HG02588 (cell line): ENCODE measurements around the gene ZIC1.

Experiments
- ATAC-seq: cut with Tn5 transposase; IDR thresholded peaks from one replicate; pipeline ENCODE4 v1.9.1; 2021; ENCODE audit warnings: mild to moderate bottlenecking, moderate library complexity; ENCODE audit not compliant: unreplicated experiment

The ZIC1 gene

DNA sequence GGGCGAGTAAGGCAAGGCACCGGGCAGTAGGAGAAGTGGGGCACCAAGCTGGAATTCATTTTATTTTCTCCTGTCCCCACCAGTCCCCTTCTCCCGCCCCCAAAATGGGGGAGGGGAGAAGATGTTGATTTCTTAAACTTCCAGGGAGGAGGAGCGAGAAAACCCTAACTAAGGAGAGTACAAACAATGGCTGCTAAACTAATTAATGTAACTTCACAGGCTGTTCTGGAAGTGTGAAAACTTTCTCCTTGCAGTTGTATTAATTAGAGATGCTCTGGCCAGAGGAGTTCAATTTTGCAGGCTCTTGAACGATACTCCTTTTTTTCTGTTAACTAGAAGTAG is 14.3 kb upstream of the ZIC1 start:
- no peak for ATAC-seq

DNA sequence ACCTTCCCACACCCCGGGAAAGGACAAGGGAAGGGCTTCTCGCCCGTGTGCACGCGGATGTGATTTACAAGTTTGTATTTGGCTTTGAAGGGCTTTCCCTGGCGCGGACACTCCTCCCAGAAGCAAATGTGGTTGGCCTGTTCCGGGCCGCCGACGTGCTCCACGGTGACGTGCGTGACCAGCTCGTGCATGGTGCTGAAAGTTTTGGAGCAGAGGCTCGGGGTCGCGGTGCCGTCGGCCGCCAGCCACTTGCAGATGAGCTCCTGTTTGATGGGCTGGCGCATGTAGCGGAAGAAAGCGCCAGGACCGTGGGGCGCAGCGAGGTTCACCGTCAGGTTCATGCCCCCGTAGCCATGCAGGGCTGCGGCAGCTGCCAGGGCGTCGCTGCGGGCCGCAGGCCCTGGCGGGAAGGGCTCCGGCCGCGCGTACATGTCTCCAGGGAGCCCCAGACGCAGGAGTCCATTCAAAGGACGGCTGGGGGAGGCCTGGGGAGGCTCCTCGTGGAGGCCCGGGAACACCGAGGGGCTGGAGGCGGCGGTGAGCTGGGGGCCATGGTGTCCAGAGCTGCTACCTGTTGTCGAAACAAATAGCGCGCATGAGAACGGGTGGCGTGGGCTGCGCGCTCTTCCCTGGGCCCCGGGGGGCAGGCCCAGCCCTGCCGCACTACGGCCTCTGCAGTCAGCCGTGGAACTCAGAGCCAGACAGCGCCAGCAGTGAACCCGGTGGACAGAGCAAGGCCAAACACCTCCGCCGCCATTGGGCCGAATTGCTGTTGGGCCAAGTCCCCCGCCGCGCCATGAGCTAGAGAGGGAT is 13.1 kb upstream of the ZIC1 start:
- ATAC-seq = no peak

DNA sequence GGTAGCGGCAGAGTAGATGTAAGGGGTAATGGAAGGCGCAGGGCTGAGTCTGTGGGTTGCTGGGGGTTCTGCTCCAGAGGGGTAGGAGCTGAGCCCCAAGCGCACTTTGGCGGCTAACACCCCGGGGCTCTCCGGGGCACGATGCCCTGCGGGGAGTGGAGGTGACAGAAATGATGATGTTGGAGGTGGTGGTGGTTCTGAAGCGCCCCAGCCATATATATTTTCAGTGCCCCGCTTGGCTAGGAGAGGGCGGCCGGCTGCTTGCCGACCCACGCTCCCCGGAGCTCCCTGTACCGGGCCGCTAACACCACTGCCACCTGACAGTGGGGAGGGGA is 12.5 kb upstream of the ZIC1 start:
- ATAC-seq = no peak

- ATAC-seq = no peak
Measured at GRCh38 chr3:147397155-147397874, 11.8 kb upstream of the ZIC1 start.

GRCh38 chr3:147397875-147398812 is 11.0 kb upstream of the ZIC1 start:
- ATAC-seq = no peak

GRCh38 chr3:147398813-147399534 is 10.2 kb upstream of the ZIC1 start:
- no peak for ATAC-seq

GRCh38 chr3:147400111-147400510 is 9.1 kb upstream of the ZIC1 start:
- ATAC-seq = no peak

DNA sequence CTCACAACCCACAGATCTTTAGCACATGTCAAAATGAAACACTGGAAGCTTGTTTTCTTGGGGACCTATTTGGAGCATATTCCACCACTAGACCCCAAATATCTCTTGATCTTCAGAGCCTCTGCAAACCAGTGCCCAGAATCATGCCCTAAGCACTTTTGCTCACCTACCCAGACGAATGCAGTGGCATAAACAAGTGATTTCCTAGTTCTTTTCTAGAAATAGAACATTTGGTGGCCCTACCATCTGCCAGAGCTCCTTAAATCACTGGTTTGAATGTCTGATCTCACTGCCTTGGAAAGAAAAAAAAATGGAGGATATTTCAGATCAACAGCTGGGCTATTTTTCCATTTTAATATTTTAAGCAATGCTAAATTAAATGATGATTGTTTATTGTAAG is 8.2 kb upstream of the ZIC1 start:
- ATAC-seq = no peak

DNA sequence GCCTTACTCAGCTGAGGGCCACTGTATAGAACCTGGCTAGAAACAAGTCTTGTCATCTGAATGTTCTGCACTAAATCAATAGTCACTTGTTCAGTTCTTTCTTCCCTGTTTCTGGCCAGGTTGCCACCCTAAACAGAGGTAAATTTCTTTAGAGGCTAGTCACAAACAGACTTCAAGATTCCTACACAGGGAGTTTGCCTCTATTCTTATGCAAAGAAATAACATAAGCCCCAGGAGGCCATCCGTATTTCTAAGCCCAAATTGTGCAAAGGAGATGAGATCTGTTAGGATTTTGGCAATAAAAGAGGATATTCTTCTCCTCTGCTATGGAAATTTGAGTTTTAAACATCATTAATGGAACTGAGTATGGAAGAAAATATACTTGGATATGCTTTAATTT is 7.7 kb upstream of the ZIC1 start:
- ATAC-seq = no peak

DNA sequence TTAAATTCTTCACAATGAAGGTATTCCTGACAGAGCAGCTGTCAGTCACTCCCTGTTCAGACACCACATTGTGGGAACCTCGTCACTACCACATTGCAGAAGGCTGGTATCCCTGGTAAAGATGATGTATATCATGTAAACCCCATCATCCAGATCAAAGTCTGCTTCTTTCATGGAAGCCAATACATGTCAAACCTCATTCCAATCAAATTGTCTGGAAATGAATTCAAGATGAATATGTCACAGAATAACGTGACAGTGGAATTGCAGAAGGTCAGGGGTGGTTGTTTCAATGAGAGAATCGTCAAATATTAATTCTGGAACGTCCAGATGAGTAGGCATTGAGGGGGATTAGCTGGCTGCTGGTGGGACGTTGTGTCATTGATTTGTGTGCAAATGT is 7.0 kb upstream of the ZIC1 start:
- no peak for ATAC-seq

DNA sequence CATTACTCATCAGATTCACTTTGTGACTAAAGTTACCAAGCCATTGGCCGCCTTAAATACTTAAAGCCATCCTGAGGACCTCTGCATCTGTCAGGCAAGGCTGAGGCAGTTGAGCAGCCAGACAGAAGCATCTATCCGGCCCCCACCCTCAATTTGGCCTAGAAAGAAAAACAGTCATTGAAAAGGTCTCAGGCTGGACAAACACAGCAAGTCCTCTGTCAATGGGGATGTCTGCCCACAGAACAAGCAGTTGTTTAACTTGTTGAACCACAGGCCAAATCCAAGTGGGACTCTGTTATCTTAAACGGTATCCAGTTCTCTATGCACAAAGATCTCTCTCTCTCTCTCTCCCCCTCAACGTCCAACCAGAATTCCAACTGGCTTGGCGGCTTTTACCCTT is 5.7 kb upstream of the ZIC1 start:
- ATAC-seq = no peak

DNA sequence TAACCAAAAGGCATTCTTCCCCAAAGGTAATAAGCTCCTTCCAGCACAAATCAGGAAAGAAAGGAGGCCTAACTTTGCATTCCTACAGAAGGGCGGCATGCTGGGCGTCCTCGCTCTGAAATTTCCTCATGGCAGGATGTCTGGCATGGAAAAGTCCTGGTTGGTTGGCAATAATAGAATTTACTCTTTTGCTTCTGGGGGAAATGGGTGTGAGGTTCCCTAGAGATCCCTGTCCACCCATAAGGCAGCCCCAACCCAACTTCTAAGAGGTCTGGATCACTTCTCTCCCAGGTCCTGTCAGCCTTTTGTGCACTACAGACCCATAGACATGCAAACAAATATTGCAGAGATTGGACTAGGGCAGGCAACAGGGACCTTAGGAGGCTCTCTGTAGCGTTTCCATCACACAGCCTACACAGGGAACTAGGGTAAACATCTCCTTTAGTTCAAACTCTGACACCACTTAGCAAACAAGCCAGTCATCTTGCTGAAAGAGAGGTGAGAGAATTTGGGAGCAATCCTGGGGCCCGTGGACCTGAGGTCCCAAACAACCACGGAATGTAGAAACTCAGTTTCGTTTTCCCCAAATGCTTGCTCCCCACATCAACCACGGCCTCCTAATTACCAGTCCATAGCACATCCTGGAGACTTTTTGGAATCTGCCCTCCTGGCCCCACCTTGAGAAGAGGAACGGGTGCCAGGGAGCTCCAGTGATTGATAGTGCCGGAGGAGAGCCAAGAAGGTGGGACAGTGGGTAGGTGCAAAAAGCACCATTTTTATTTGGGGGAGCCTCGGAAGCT is 5.0 kb upstream of the ZIC1 start:
- no peak for ATAC-seq

DNA sequence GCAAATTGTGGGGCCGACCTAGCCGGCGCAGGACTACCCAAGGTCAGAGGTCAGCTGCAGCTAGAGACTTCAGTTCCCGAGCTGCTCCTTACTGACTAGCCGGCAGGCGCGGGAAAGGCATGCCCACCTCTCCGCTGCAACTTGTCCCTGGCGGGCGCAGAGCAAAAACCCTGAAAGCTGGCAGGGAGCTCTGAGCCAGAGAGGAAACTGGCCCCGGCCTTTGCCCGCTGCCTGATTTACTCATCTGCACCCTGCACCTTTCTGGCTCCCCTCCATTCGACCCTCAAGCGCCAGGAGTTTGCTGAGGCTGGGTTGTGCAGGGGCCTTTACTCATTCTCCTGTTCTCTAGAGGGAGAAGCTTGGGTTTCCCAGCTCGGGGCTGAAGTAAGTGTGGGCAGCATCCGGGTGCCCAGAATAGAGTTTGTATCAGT is 4.3 kb upstream of the ZIC1 start:
- ATAC-seq = no peak

- no peak for ATAC-seq
Measured at GRCh38 chr3:147405231-147406027, 3.7 kb upstream of the ZIC1 start.

- no peak for ATAC-seq
Measured at GRCh38 chr3:147406028-147406931, 2.9 kb upstream of the ZIC1 start, which contains the start of gene ZIC4. ZIC4 (minus strand) TSS chr3:147406543; CDS start chr3:147402797, 3,746 bp downstream.

- ATAC-seq = no peak
Measured at GRCh38 chr3:147407114-147407497, 2.1 kb upstream of the ZIC1 start.

DNA sequence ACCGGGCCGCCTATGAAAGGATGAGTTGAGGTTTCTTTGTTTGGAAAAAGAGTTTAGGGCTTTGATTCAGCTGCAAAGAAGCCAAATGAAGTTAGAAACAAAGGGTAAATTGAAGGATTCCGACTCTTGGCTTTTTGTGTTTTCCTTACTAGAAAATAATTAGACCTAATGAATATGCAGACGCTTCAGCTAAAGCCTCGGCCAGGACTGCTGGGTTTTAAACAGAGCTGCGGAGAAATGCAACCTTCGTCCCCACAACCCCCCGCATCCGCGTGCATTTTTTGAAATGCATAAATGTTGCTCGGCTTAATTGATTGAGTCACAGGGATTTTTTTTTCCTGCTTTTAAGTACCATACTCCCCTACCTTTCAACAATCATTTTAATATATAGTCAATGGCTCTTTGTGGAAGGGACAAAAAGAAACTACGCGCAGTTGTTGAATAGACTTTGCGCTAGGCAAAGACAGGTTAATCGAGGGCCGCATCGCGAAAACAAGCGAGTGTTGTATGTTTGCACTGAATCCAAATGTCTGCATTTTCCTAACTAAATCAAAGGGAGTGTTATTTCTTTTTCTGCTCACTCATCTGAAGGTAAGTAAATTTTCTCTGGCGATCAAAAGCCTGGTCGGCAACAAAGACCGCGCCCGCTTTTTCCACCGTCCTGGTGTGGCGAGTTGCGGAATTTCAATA is 1.5 kb upstream of the ZIC1 start:
- ATAC-seq = no peak
